Measurements from ENCODE around the gene ESYT3.

Gene ESYT3

DNA sequence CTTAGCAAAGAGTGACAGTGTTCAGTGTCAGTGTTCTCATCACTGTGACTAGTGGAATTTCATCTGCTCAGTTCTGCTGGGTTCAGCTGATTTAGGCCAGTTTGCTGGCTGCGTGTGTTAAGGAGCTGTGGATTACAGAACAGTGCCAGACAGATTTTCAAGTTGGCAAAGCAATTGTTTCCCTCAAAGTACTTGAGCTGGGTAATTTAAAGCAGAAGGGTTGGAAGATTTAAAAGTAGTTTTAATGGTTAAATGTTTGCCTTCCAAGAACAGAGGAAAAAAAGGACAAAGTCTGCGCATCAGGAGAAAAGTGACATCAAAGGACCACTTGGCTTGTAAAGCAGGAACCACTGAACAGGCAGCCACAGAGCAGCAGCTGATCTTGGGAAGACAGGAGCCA is 8.7 kb downstream of the ESYT3 start:
- TF ChIP-seq, protein P1, sequence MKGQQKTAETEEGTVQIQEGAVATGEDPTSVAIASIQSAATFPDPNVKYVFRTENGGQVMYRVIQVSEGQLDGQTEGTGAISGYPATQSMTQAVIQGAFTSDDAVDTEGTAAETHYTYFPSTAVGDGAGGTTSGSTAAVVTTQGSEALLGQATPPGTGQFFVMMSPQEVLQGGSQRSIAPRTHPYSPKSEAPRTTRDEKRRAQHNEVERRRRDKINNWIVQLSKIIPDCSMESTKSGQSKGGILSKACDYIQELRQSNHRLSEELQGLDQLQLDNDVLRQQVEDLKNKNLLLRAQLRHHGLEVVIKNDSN (IDR thresholded peaks at IDR 0.05): no peak
- TF ChIP-seq EP300 (IDR thresholded peaks at IDR 0.05; ENCODE audit: borderline replicate concordance): no peak
- TF ChIP-seq TCF12 (IDR thresholded peaks at IDR 0.05; ENCODE audit: low read depth): no peak
- TF ChIP-seq CEBPB (IDR thresholded peaks at IDR 0.05): no peak
- no peak for TF ChIP-seq RAD21 (IDR thresholded peaks at IDR 0.05; ENCODE audit: low read depth)
- no peak for TF ChIP-seq TAF1 (IDR thresholded peaks at IDR 0.05; ENCODE audit: low read depth)
- TF ChIP-seq FOXM1 (IDR thresholded peaks at IDR 0.05; ENCODE audit: borderline replicate concordance, low read depth): no peak
- TF ChIP-seq YY1 (IDR thresholded peaks at IDR 0.05; ENCODE audit: low read depth): no peak
- no peak for TF ChIP-seq CREB1 (IDR thresholded peaks at IDR 0.05; ENCODE audit: low read depth)
- TF ChIP-seq EGR1 (IDR thresholded peaks at IDR 0.05): no peak
- TF ChIP-seq TEAD4 (IDR thresholded peaks at IDR 0.05): no peak
- TF ChIP-seq, protein P2, sequence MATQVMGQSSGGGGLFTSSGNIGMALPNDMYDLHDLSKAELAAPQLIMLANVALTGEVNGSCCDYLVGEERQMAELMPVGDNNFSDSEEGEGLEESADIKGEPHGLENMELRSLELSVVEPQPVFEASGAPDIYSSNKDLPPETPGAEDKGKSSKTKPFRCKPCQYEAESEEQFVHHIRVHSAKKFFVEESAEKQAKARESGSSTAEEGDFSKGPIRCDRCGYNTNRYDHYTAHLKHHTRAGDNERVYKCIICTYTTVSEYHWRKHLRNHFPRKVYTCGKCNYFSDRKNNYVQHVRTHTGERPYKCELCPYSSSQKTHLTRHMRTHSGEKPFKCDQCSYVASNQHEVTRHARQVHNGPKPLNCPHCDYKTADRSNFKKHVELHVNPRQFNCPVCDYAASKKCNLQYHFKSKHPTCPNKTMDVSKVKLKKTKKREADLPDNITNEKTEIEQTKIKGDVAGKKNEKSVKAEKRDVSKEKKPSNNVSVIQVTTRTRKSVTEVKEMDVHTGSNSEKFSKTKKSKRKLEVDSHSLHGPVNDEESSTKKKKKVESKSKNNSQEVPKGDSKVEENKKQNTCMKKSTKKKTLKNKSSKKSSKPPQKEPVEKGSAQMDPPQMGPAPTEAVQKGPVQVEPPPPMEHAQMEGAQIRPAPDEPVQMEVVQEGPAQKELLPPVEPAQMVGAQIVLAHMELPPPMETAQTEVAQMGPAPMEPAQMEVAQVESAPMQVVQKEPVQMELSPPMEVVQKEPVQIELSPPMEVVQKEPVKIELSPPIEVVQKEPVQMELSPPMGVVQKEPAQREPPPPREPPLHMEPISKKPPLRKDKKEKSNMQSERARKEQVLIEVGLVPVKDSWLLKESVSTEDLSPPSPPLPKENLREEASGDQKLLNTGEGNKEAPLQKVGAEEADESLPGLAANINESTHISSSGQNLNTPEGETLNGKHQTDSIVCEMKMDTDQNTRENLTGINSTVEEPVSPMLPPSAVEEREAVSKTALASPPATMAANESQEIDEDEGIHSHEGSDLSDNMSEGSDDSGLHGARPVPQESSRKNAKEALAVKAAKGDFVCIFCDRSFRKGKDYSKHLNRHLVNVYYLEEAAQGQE (IDR thresholded peaks at IDR 0.05; ENCODE audit: low read depth): no peak
- TF ChIP-seq, protein P3, sequence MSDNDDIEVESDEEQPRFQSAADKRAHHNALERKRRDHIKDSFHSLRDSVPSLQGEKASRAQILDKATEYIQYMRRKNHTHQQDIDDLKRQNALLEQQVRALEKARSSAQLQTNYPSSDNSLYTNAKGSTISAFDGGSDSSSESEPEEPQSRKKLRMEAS (IDR thresholded peaks at IDR 0.05): no peak
- TF ChIP-seq ZBTB7A (IDR thresholded peaks at IDR 0.05; ENCODE audit: low read depth): no peak

DNA sequence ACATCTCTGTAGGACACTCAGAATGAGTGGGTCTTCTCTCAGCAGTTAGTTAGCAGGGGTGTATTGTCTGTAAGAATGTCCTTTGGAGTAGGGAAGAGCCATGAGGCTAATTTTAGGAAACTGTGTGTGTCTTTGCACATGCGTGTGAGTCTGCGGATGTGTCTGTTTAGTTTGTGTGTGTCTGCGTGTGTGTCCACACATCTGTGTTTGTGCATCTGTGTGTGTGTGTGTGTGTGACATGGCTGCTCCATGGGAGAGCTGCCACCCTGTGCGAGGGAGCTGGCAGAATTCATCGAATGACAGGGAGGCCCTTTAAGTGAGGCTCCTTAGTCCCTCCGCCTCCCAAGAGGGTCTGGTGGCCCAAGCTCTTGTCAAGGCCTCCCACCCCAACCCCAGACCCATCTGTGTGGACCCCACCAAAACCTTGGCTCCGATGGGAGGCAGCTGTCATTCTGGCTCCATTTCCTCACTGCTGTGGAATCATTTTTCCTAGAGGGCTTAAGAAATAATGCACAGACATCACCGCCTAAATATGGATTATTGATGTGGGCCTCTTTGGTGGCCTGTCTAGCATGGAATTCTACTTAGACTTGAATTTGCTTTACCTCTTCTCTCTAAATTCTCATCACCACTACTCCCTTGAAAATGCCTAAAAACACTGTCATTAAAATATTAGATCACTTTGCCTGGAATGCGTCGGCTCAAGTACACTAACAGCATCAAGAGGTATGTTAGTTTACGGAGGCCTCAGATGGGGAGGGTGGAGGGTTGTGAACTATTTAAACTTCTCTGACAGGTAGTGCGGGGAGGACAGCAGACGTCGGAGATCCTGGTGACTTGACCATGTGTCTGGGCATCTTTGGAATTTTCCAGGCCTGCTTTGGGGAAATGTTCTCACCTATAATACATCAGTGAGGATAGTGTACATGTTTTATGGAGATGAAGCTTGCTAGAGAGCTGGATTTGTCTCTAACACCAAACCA is 9.4 kb downstream of the ESYT3 start:
- TF ChIP-seq TEAD4 (IDR thresholded peaks at IDR 0.05) (no peak), RAD21 (IDR thresholded peaks at IDR 0.05; ENCODE audit: low read depth) (no peak), NFIC (IDR thresholded peaks at IDR 0.05) (no peak), CREB1 (IDR thresholded peaks at IDR 0.05; ENCODE audit: low read depth) (no peak), TCF12 (IDR thresholded peaks at IDR 0.05; ENCODE audit: low read depth) (no peak), YY1 (IDR thresholded peaks at IDR 0.05; ENCODE audit: low read depth) (no peak), FOXM1 (IDR thresholded peaks at IDR 0.05; ENCODE audit: borderline replicate concordance, low read depth) (no peak), ZBTB7A (IDR thresholded peaks at IDR 0.05; ENCODE audit: low read depth) (no peak), EGR1 (IDR thresholded peaks at IDR 0.05) (no peak), TAF1 (IDR thresholded peaks at IDR 0.05; ENCODE audit: low read depth) (no peak), EP300 (IDR thresholded peaks at IDR 0.05; ENCODE audit: borderline replicate concordance) (no peak), CEBPB (IDR thresholded peaks at IDR 0.05) (no peak)
- TF ChIP-seq, protein P3 (IDR thresholded peaks at IDR 0.05): no peak
- TF ChIP-seq, protein P2 (IDR thresholded peaks at IDR 0.05; ENCODE audit: low read depth): no peak
- TF ChIP-seq, protein P1 (IDR thresholded peaks at IDR 0.05): no peak

DNA sequence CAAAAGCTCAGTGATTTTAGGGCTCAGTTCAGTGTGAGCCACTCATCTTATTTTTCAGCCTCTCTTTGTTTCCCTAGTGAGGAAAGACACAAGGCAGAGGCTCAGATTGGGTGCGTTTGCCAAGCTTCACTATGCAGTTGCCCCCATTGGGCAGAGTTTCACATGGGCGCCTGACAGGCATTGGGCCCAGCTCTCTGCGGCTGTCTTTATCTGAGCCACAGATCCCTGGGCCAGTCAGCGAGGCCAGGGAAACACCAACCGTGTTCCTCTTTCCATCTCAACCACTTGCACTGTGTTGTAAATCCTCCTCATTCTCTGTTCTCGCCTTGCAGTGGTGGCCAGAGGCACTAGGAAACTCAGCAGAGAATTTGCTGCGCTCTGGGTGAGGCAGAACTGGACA is 10.8 kb downstream of the ESYT3 start:
- no peak for TF ChIP-seq CEBPB (IDR thresholded peaks at IDR 0.05)

DNA sequence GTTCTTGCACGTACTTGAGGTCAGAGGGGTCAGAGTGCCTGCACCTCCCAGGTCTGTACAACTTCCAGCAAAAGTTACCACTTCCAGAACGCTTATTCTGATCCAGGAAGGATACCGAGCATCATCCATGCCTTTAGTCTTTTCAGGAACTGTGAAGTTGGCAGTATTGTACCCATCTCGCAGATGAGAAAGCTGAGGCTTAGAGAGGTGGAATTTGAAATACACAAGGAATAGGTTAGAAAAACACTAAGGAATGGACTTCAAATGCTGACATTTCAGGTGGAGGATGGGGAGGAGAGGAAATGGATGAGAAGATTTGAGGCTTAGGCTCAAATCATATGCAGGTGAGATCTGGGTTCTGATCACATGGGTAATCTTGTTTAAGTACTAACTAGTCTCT is 11.2 kb downstream of the ESYT3 start:
- TF ChIP-seq FOXM1 (IDR thresholded peaks at IDR 0.05; ENCODE audit: borderline replicate concordance, low read depth) (no peak), YY1 (IDR thresholded peaks at IDR 0.05; ENCODE audit: low read depth) (no peak), ZBTB7A (IDR thresholded peaks at IDR 0.05; ENCODE audit: low read depth) (no peak), RAD21 (IDR thresholded peaks at IDR 0.05; ENCODE audit: low read depth) (no peak), EGR1 (IDR thresholded peaks at IDR 0.05) (no peak), TEAD4 (IDR thresholded peaks at IDR 0.05) (no peak), NFIC (IDR thresholded peaks at IDR 0.05) (no peak), CEBPB (IDR thresholded peaks at IDR 0.05) (no peak), TAF1 (IDR thresholded peaks at IDR 0.05; ENCODE audit: low read depth) (no peak), CREB1 (IDR thresholded peaks at IDR 0.05; ENCODE audit: low read depth) (no peak), TCF12 (IDR thresholded peaks at IDR 0.05; ENCODE audit: low read depth) (no peak), EP300 (IDR thresholded peaks at IDR 0.05; ENCODE audit: borderline replicate concordance) (no peak)
- TF ChIP-seq, protein P3 (IDR thresholded peaks at IDR 0.05): no peak
- TF ChIP-seq, protein P1 (IDR thresholded peaks at IDR 0.05): no peak
- TF ChIP-seq, protein P2 (IDR thresholded peaks at IDR 0.05; ENCODE audit: low read depth): no peak

All from Ishikawa (cell line).